ENCODE measurements around the gene HSPB2. TPM values are rescaled to one million over a fixed set of nuclear protein-coding genes. Genes with fewer than 3 reads are reported as not detected.

The HSPB2 gene
- total RNA-seq, 4 donors from 2014 or later: 0.21 to 5.0 (median 1.7) TPM

GRCh38 chr11:111944139-111944538 is 31.6 kb downstream of the HSPB2 start:
- no peak overlapping the region for H3K4me3 ChIP-seq
- WGBS, 2 donors: 50 to 70% methylated on average over 3 of the region's 3 CpGs

GRCh38 chr11:111944651-111945051 is 32.1 kb downstream of the HSPB2 start:
- Histone ChIP-seq H3K4me1 (peaks cover 0 to 54% (median 8%) of the 10 kb centered on the region in 4 donors), H3K27me3 (no peaks in the 10 kb centered on the region), H3K27ac (peak overlapping the region in 2 of 4 donors; percentile 57 to 69), H3K4me3 (no peak overlapping the region), H3K36me3 (no peaks in the 10 kb centered on the region), H3K9me3 (no peaks in the 10 kb centered on the region)
- WGBS, 2 donors: 51 to 54% methylated on average over 5 of the region's 5 CpGs
- DNase-seq (ENCODE audit: low spot score in 2 of 2): no peak
- TF ChIP-seq CTCF (IDR thresholded peaks at IDR 0.05): no peak
- TF ChIP-seq POLR2A (IDR thresholded peaks at IDR 0.05): no peak
- TF ChIP-seq EP300 (IDR thresholded peaks at IDR 0.05): no peak

More at GRCh38 chr11:111944139-111944538, 31.6 kb downstream of the HSPB2 start:
- Histone ChIP-seq H3K27ac (peak overlapping the region in 2 of 4 donors; percentile 57 to 69), H3K27me3 (no peaks in the 10 kb centered on the region), H3K36me3 (no peaks in the 10 kb centered on the region), H3K4me1 (peaks cover 0 to 55% (median 9%) of the 10 kb centered on the region in 4 donors), H3K9me3 (no peaks in the 10 kb centered on the region)
- TF ChIP-seq EP300 (IDR thresholded peaks at IDR 0.05) (no peak), CTCF (IDR thresholded peaks at IDR 0.05) (no peak), POLR2A (IDR thresholded peaks at IDR 0.05) (no peak)
- no peak for DNase-seq (ENCODE audit: low spot score in 2 of 2)

GRCh38 chr11:111945198-111945597 is 32.7 kb downstream of the HSPB2 start:
- DNase-seq (ENCODE audit: low spot score in 2 of 2): no peak
- Histone ChIP-seq H3K4me3 (no peak overlapping the region), H3K36me3 (no peaks in the 10 kb centered on the region), H3K27ac (peak overlapping the region in 2 of 4 donors; percentile 57 to 69), H3K4me1 (peaks cover 0 to 50% (median 8%) of the 10 kb centered on the region in 4 donors), H3K27me3 (no peaks in the 10 kb centered on the region), H3K9me3 (no peaks in the 10 kb centered on the region)
- WGBS, 2 donors: 55 to 57% methylated on average over 1 of the region's 1 CpG
- TF ChIP-seq EP300 (IDR thresholded peaks at IDR 0.05): no peak
- no peak for TF ChIP-seq CTCF (IDR thresholded peaks at IDR 0.05)
- no peak for TF ChIP-seq POLR2A (IDR thresholded peaks at IDR 0.05)

GRCh38 chr11:111946499-111946898 is 34.0 kb downstream of the HSPB2 start:
- peak overlapping the region in 2 of 4 donors; percentile 4 to 76 for H3K27ac ChIP-seq
- WGBS, 2 donors: 56 to 60% methylated on average over 3 of the region's 3 CpGs
- H3K4me3 ChIP-seq: no peak overlapping the region
- peaks cover 0 to 43% (median 8%) of the 10 kb centered on the region in 4 donors for H3K4me1 ChIP-seq
- H3K27me3 ChIP-seq: no peaks in the 10 kb centered on the region
- DNase-seq (ENCODE audit: low spot score in 2 of 2): no peak
- no peaks in the 10 kb centered on the region for H3K36me3 ChIP-seq
- no peak for TF ChIP-seq CTCF (IDR thresholded peaks at IDR 0.05)
- no peak for TF ChIP-seq EP300 (IDR thresholded peaks at IDR 0.05)
- TF ChIP-seq POLR2A (IDR thresholded peaks at IDR 0.05): no peak
- no peaks in the 10 kb centered on the region for H3K9me3 ChIP-seq

GRCh38 chr11:111947143-111947542 is 34.6 kb downstream of the HSPB2 start:
- TF ChIP-seq POLR2A (IDR thresholded peaks at IDR 0.05) (no peak), CTCF (IDR thresholded peaks at IDR 0.05) (no peak), EP300 (IDR thresholded peaks at IDR 0.05) (no peak)
- H3K4me3 ChIP-seq: no peak overlapping the region
- H3K27ac ChIP-seq: peak overlapping the region in 1 of 4 donors; percentile 76
- no peaks in the 10 kb centered on the region for H3K27me3 ChIP-seq
- peaks cover 0 to 39% (median 8%) of the 10 kb centered on the region in 4 donors for H3K4me1 ChIP-seq
- no peaks in the 10 kb centered on the region for H3K9me3 ChIP-seq
- H3K36me3 ChIP-seq: no peaks in the 10 kb centered on the region
- DNase-seq (ENCODE audit: low spot score in 2 of 2): no peak

Measured in tibial nerve (tissue), 4 donors.